RPMI7951 (cell line): ENCODE measurements around the gene LYRM2. TPM values are rescaled to one million over a fixed set of nuclear protein-coding genes. Genes with fewer than 3 reads are reported as not detected.
A peak's percentile ranks its signal among the peaks of the same experiment; 100 is the strongest.
"Not testable (repeated sequence)": the region's sequence is repeated elsewhere in the genome, so short reads cannot be mapped to it uniquely, and the experiment has no call there.

Source experiments
- DNase-seq: peaks from one replicate; pipeline ENCODE4 v3.0.0-alpha.2; 2012; ENCODE audit warnings: low read depth
- total RNA-seq: library from RNA; depleted of rRNA; stranded (reverse); fragments of >200 nt; shearing (Covaris generic); gene quantifications from 2 replicates; pipeline ENCODE4 v1.2.3, GENCODE V29; 2014

Gene LYRM2
- total RNA-seq, 1 experiment from 2014 or later, result 29.1 TPM

GRCh38 chr6:89649682-89650081 lies 11.1 kb upstream of the LYRM2 start:
- no peak for DNase-seq

GRCh38 chr6:89644864-89645263 lies 6.3 kb upstream of the LYRM2 start:
- DNase-seq, result peak; percentile 6

GRCh38 chr6:89643406-89643805 lies 4.9 kb upstream of the LYRM2 start:
- no peak for DNase-seq

- no peak for DNase-seq
Measured at GRCh38 chr6:89642956-89643355, 4.4 kb upstream of the LYRM2 start.

- DNase-seq, result not testable (repeated sequence)
Measured at GRCh38 chr6:89641581-89641980, 3.0 kb upstream of the LYRM2 start.

- peak; percentile 48 for DNase-seq
Measured at GRCh38 chr6:89640804-89641203, 2.3 kb upstream of the LYRM2 start.

GRCh38 chr6:89637960-89638319 lies 607 bp downstream of the LYRM2 start:
- no peak for DNase-seq

- DNase-seq, result not testable (repeated sequence)
Measured at GRCh38 chr6:89636412-89636811, 2.1 kb downstream of the LYRM2 start.

GRCh38 chr6:89630488-89630887 lies 8.1 kb downstream of the LYRM2 start:
- DNase-seq, result no peak

GRCh38 chr6:89623749-89624148 lies 14.8 kb downstream of the LYRM2 start:
- no peak for DNase-seq

GRCh38 chr6:89619567-89619966 lies 19.0 kb downstream of the LYRM2 start:
- no peak for DNase-seq

- no peak for DNase-seq
Measured at GRCh38 chr6:89618026-89618425, 20.5 kb downstream of the LYRM2 start.

GRCh38 chr6:89616531-89616930 lies 22.0 kb downstream of the LYRM2 start:
- DNase-seq, result no peak

GRCh38 chr6:89615882-89616281 lies 22.7 kb downstream of the LYRM2 start:
- no peak for DNase-seq

GRCh38 chr6:89613790-89614189 lies 24.8 kb downstream of the LYRM2 start:
- no peak for DNase-seq

GRCh38 chr6:89612121-89612520 lies 26.4 kb downstream of the LYRM2 start:
- no peak for DNase-seq

GRCh38 chr6:89611666-89612065 lies 26.9 kb downstream of the LYRM2 start:
- DNase-seq, result no peak

- DNase-seq, result peak; percentile 32
Measured at GRCh38 chr6:89610149-89610642, 28.4 kb downstream of the LYRM2 start.

- no peak for DNase-seq
Measured at GRCh38 chr6:89605861-89606260, 32.7 kb downstream of the LYRM2 start.

- DNase-seq, result no peak
Measured at GRCh38 chr6:89604653-89605052, 33.9 kb downstream of the LYRM2 start.

- DNase-seq, result no peak
Measured at GRCh38 chr6:89602166-89602565, 36.4 kb downstream of the LYRM2 start.

- no peak for DNase-seq
Measured at GRCh38 chr6:89599727-89600126, 38.8 kb downstream of the LYRM2 start.

- peak; percentile 21 for DNase-seq
Measured at GRCh38 chr6:89597988-89598387, 40.6 kb downstream of the LYRM2 start.

- no peak for DNase-seq
Measured at GRCh38 chr6:89597372-89597771, 41.2 kb downstream of the LYRM2 start.

GRCh38 chr6:89596484-89596883 lies 42.1 kb downstream of the LYRM2 start:
- peak; percentile 24 for DNase-seq
